Neural progenitor cell (in vitro differentiated cells): ENCODE results near the gene FRRS1.

ENCODE experiments used
- CTCF ChIP-seq: fragments of 200-600 bp; sonication (generic); IDR thresholded peaks from 2 replicates; pipeline ENCODE4 v1.5.1; 2017; ENCODE audit warnings: antibody characterized with exemption, mild to moderate bottlenecking
- EZH2 ChIP-seq: fragments of 200-600 bp; sonication (generic); IDR thresholded peaks from 2 replicates; pipeline ENCODE4 v1.6.1; 2017; ENCODE audit warnings: antibody characterized with exemption, mild to moderate bottlenecking, moderate library complexity

GRCh38 chr1:99685516-99686180, 80.8 kb downstream of the FRRS1 start:
- peak; percentile 75 for TF ChIP-seq CTCF
- no peak for TF ChIP-seq EZH2
